ENCODE results near the gene GOLGA6L26. TPM values are rescaled to one million over a fixed set of nuclear protein-coding genes. Genes with fewer than 3 reads are reported as not detected.
"Not testable (repeated sequence)": the region's sequence is repeated elsewhere in the genome, so short reads cannot be mapped to it uniquely, and the experiment has no call there.

The GOLGA6L26 gene
- total RNA-seq, 4 donors from 2014 or later = not detected

DNA sequence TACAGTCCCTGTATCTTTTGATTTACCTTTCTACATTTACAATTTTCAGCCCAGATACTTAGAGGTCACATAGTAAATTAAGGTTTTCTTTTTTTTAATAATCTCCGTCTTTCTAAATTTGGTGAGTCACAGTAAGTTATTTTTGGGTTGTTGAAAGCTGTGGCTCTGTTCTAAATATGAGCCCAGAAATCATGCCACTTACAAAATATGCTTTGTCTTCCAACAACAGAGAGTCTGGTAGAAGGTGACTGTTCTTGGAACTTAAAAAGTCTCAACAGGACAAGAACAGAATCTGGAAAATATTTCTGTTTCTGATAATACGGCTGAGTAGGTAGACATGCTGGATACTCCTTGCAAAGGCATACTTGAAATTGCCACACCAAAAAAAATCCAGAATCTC is 36.6 kb upstream of the GOLGA6L26 start:
- in situ Hi-C loops (cut with MboI; ENCODE audit: low pct_ligation_motif_present in 1 of 4, low pct_unique_long_range_greater_than_20kb in 1 of 4, low sequenced_read_pairs in 3 of 4) = no loop called here
- Histone ChIP-seq H3K27ac (no peak overlapping the region), H3K27me3 (no peaks in the 10 kb centered on the region), H3K9me3 (no peaks in the 10 kb centered on the region), H3K36me3 (no peaks in the 10 kb centered on the region), H3K4me3 (no peak overlapping the region), H3K4me1 (no peaks in the 10 kb centered on the region)
- no peak for DNase-seq
- intact Hi-C loops (cut with DNase I; ENCODE audit: low total_unique reads) = no loop called here
- no peak for TF ChIP-seq POLR2AphosphoS5 (IDR thresholded peaks at IDR 0.05)
- no peak for TF ChIP-seq CTCF (IDR thresholded peaks at IDR 0.05)
- no peak for TF ChIP-seq POLR2A (IDR thresholded peaks at IDR 0.05)
- TF ChIP-seq EP300 (IDR thresholded peaks at IDR 0.05; ENCODE audit: low read depth) = no peak
- 75 to 85% methylated on average over 2 of the region's 2 CpGs for WGBS, 2 donors (ENCODE audit: low coverage in 1 of 2)

DNA sequence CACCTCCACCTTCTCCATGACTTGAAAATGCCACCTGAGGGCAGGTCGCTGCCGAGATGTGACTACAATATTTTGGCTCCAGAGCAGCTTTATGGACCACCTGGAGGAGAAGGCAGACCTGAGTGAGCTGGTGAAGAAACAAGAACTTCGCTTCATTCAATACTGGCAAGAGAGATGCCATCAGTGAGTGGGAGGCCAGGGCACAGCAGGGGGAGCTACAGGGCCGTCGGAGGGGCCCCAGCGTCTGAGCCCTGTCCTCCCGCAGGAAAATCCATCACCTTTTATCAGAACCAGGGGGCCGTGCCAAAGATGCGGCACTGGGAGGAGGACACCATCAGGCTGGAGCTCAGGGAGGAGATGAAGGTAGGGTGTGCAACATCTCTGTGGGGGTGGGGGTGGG is 30.3 kb upstream of the GOLGA6L26 start:
- not testable (repeated sequence) for DNase-seq

GRCh38 chr15:23362622-23363021 is 28.6 kb upstream of the GOLGA6L26 start:
- H3K4me3 ChIP-seq; in situ Hi-C loops (cut with MboI; ENCODE audit: low pct_ligation_motif_present in 1 of 4, low pct_unique_long_range_greater_than_20kb in 1 of 4, low sequenced_read_pairs in 3 of 4); H3K9me3 ChIP-seq; H3K36me3 ChIP-seq; H3K4me1 ChIP-seq; H3K27ac ChIP-seq; H3K27me3 ChIP-seq; intact Hi-C loops (cut with DNase I; ENCODE audit: low total_unique reads): not testable (repeated sequence)
- peak; percentile 29 for DNase-seq
- WGBS, 2 donors (ENCODE audit: low coverage in 1 of 2) = no CpG with 5 or more reads among the region's 5 CpGs

More for the DNA sequence above, 30.3 kb upstream of the GOLGA6L26 start:
- H3K4me3 ChIP-seq; H3K36me3 ChIP-seq; in situ Hi-C loops (cut with MboI; ENCODE audit: low pct_ligation_motif_present in 1 of 4, low pct_unique_long_range_greater_than_20kb in 1 of 4, low sequenced_read_pairs in 3 of 4); intact Hi-C loops (cut with DNase I; ENCODE audit: low total_unique reads); H3K4me1 ChIP-seq; H3K9me3 ChIP-seq; H3K27me3 ChIP-seq; H3K27ac ChIP-seq: not testable (repeated sequence)
- 56% methylated on average over 3 of the region's 9 CpGs; no CpG with 5 or more reads in 1 of the 2 donors for WGBS, 2 donors (ENCODE audit: low coverage in 1 of 2)

- DNase-seq; H3K4me3 ChIP-seq; H3K27me3 ChIP-seq; H3K36me3 ChIP-seq; H3K27ac ChIP-seq; in situ Hi-C loops (cut with MboI; ENCODE audit: low pct_ligation_motif_present in 1 of 4, low pct_unique_long_range_greater_than_20kb in 1 of 4, low sequenced_read_pairs in 3 of 4); intact Hi-C loops (cut with DNase I; ENCODE audit: low total_unique reads); H3K4me1 ChIP-seq; H3K9me3 ChIP-seq: not testable (repeated sequence)
- no CpG with 5 or more reads among the region's 8 CpGs for WGBS, 2 donors (ENCODE audit: low coverage in 1 of 2)
Observed at GRCh38 chr15:23354448-23354847, 20.5 kb upstream of the GOLGA6L26 start, which contains the start of gene GOLGA8S. GOLGA8S (plus strand) TSS chr15:23354748; CDS start chr15:23354810, 62 bp downstream.

- DNase-seq; intact Hi-C loops (cut with DNase I; ENCODE audit: low total_unique reads); H3K9me3 ChIP-seq; H3K4me1 ChIP-seq; H3K4me3 ChIP-seq; H3K27ac ChIP-seq; H3K27me3 ChIP-seq; in situ Hi-C loops (cut with MboI; ENCODE audit: low pct_ligation_motif_present in 1 of 4, low pct_unique_long_range_greater_than_20kb in 1 of 4, low sequenced_read_pairs in 3 of 4): not testable (repeated sequence)
- peaks cover 0 to 27% (median 6%) of the 10 kb centered on the region in 4 donors for H3K36me3 ChIP-seq
- WGBS, 2 donors (ENCODE audit: low coverage in 1 of 2) = 95% methylated on average over 11 of the region's 13 CpGs; no CpG with 5 or more reads in 1 of the 2 donors
Observed at GRCh38 chr15:23311233-23311632, 22.8 kb downstream of the GOLGA6L26 start.

- Histone ChIP-seq H3K27ac (peak overlapping the region; percentile 1 to 78 (median 68)), H3K4me1 (peaks cover 12 to 21% (median 16%) of the 10 kb centered on the region in 4 donors), H3K36me3 (peaks cover 0 to 22% (median 6%) of the 10 kb centered on the region in 4 donors)
- H3K9me3 ChIP-seq; H3K4me3 ChIP-seq; in situ Hi-C loops (cut with MboI; ENCODE audit: low pct_ligation_motif_present in 1 of 4, low pct_unique_long_range_greater_than_20kb in 1 of 4, low sequenced_read_pairs in 3 of 4); intact Hi-C loops (cut with DNase I; ENCODE audit: low total_unique reads); H3K27me3 ChIP-seq: not testable (repeated sequence)
- DNase-seq = peak; percentile 50
- WGBS, 2 donors (ENCODE audit: low coverage in 1 of 2) = 77 to 79% methylated on average over 7 of the region's 7 CpGs
Observed at GRCh38 chr15:23305921-23306320, 28.1 kb downstream of the GOLGA6L26 start.

DNA sequence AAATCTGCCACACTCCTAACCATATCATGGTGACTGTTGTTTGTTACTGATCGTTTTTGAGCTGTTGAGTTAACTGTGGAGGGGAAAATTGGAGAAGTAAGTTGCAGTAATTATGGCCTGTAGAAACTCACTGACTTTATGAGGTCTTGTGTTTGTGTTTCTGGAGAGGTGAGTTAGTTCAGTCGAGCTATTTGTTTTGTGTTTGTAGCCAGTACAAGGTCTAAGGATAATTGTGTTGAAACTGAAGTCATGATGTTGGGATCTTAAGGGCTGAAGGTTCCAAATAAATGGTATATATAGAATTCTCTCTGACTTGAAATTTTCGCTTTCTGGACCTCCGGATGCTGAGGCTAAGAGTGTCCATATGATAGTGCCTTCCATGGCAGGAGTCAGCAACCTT is 29.2 kb downstream of the GOLGA6L26 start:
- 30 to 39% methylated on average over 3 to 4 of the region's 4 CpGs for WGBS, 2 donors (ENCODE audit: low coverage in 1 of 2)
- in situ Hi-C loops (cut with MboI; ENCODE audit: low pct_ligation_motif_present in 1 of 4, low pct_unique_long_range_greater_than_20kb in 1 of 4, low sequenced_read_pairs in 3 of 4); H3K9me3 ChIP-seq; H3K27me3 ChIP-seq; DNase-seq; intact Hi-C loops (cut with DNase I; ENCODE audit: low total_unique reads): not testable (repeated sequence)
- H3K27ac ChIP-seq = peak overlapping the region; percentile 67 to 83 (median 74)
- peak overlapping the region in 3 of 4 donors; percentile 40 to 58 (median 42) for H3K4me3 ChIP-seq
- peaks cover 0 to 13% (median 2%) of the 10 kb centered on the region in 4 donors for H3K36me3 ChIP-seq
- H3K4me1 ChIP-seq = peaks cover 12 to 21% (median 16%) of the 10 kb centered on the region in 4 donors

- in situ Hi-C loops (cut with MboI; ENCODE audit: low pct_ligation_motif_present in 1 of 4, low pct_unique_long_range_greater_than_20kb in 1 of 4, low sequenced_read_pairs in 3 of 4); H3K9me3 ChIP-seq; H3K36me3 ChIP-seq; H3K27me3 ChIP-seq; DNase-seq; intact Hi-C loops (cut with DNase I; ENCODE audit: low total_unique reads): not testable (repeated sequence)
- 0 to 2% methylated on average over 1 to 7 of the region's 7 CpGs for WGBS, 2 donors (ENCODE audit: low coverage in 1 of 2)
- H3K4me3 ChIP-seq = peak overlapping the region; percentile 1 to 58 (median 41)
- H3K27ac ChIP-seq = peak overlapping the region; percentile 67 to 83 (median 74)
- peaks cover 12 to 21% (median 16%) of the 10 kb centered on the region in 4 donors for H3K4me1 ChIP-seq
Observed at GRCh38 chr15:23304267-23304666, 29.7 kb downstream of the GOLGA6L26 start.

- Histone ChIP-seq H3K27ac (peak overlapping the region; percentile 67 to 83 (median 74)), H3K4me1 (peaks cover 12 to 21% (median 16%) of the 10 kb centered on the region in 4 donors), H3K4me3 (peak overlapping the region in 3 of 4 donors; percentile 40 to 58 (median 42))
- H3K27me3 ChIP-seq; in situ Hi-C loops (cut with MboI; ENCODE audit: low pct_ligation_motif_present in 1 of 4, low pct_unique_long_range_greater_than_20kb in 1 of 4, low sequenced_read_pairs in 3 of 4); intact Hi-C loops (cut with DNase I; ENCODE audit: low total_unique reads); H3K9me3 ChIP-seq; H3K36me3 ChIP-seq: not testable (repeated sequence)
- WGBS, 2 donors (ENCODE audit: low coverage in 1 of 2) = 0% methylated on average over 1 of the region's 55 CpGs; no CpG with 5 or more reads in 1 of the 2 donors
- peak; percentile 66 for DNase-seq
Observed at GRCh38 chr15:23303654-23304053, 30.3 kb downstream of the GOLGA6L26 start.

- DNase-seq; intact Hi-C loops (cut with DNase I; ENCODE audit: low total_unique reads); in situ Hi-C loops (cut with MboI; ENCODE audit: low pct_ligation_motif_present in 1 of 4, low pct_unique_long_range_greater_than_20kb in 1 of 4, low sequenced_read_pairs in 3 of 4); H3K9me3 ChIP-seq; H3K27me3 ChIP-seq; H3K36me3 ChIP-seq: not testable (repeated sequence)
- H3K27ac ChIP-seq = peak overlapping the region in 2 of 4 donors; percentile 45 to 60
- H3K4me3 ChIP-seq = peak overlapping the region in 1 of 4 donors; percentile 35
- WGBS, 2 donors (ENCODE audit: low coverage in 1 of 2) = no CpG with 5 or more reads among the region's 33 CpGs
- peaks cover 12 to 21% (median 16%) of the 10 kb centered on the region in 4 donors for H3K4me1 ChIP-seq
Observed at GRCh38 chr15:23303246-23303645, 30.8 kb downstream of the GOLGA6L26 start.
